Measurements from ENCODE around the gene HPS5.
"Not testable (repeated sequence)": the region's sequence is repeated elsewhere in the genome, so short reads cannot be mapped to it uniquely, and the experiment has no call there.

The HPS5 gene

DNA sequence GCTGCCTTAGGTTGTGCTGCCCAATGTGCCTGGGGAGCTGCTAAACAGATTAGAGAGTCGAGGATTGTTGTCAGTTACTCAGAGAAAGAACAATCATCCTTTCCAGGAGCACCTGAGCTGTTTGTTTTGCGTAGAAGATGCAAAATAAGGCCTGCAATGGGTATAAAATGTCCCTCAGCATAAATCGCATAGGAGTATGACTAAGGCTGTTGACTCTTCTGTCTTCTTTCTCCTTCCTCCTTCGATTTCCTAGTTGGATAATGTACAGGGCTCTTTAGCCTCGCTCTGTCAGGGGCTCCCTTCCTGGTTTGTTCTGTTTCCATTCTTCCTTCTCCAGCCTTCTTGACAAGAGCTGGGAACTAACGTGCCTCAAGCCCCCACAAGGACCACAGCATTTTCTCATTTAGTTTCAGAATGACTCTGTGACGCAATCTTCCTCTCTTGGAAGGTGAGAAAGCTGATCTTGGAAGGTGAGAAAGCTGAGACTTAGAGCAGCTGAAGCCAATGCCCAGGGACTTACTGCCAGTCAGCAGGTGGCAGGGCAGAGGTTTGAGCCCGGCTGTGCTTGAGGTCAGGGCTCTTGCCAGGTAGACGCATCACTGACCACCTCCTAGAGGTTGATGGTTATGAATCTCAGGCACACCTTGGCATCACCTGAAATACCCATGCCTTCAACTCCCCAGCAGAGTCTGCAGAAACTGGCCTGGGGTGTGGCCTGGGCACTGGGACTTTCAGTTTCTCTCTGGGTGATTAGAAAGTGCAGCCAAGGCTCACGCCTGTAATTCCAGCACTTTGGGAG, 54.4 kb downstream of the HPS5 start:
- DNase-seq: not testable (repeated sequence)

DNA sequence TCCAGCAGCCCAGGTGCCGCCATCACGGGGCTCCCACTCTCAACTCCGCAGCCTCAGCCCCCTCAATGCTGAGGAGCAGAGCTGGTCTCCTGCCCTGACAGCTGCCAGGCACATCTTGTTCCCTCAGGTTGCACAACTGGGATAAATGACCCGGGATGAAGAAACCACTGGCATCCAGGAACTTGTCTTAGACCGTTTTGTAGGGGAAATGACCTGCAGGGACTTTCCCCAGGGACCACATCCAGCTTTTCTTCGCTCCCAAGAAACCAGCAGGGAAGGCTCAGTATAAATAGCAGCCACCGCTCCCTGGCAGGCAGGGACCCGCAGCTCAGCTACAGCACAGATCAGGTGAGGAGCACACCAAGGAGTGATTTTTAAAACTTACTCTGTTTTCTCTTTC, 56.0 kb downstream of the HPS5 start, which contains the start of gene SAA1:
TSS of gene SAA1 (plus strand) at position 316 of the 400 bp plus-strand sequence. CDS start 624 bp downstream, outside the sequence.
- no peak for DNase-seq

DNA sequence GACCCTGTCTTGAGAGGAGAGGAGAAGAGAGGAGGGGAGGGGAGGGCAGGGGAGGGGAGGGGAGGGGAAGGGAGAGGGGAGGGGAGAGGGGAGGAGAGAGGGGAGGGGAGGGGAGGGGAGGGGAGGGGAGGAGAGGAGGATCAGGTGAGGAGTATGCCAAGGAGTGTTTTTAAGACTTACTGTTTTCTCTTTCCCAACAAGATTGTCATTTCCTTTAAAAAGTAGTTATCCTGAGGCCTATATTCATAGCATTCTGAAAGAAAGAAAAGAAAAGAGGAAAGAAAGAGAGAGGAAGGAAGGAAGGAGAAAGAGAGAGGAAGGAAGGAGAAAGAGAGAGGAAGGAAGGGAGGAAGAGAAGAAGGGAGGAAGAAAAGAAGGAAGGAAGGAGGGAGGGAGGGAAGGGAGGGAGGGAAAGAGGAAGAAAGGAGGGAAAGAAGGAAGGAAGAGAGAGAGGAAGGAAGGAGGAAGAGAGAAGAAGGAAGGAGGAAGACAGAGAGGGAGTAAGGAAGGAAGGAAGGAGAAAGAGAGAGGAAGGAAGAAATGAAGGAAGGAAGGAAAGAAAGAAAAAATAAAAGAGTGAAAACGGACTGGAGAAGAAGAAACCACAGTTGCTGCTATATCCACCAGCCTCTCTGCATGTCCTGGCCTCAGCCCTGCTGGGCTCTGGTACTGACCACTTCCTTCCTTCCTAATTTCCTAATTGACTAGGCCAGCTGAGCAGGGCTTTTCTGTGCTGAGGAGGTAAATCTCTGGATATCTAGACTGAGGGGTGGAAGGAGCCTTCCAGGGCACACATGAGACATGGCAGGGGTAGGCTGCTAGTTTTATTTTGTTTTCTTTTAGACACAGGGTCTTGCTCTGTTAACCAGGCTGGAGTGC, 57.0 kb downstream of the HPS5 start:
- DNase-seq: no peak

DNA sequence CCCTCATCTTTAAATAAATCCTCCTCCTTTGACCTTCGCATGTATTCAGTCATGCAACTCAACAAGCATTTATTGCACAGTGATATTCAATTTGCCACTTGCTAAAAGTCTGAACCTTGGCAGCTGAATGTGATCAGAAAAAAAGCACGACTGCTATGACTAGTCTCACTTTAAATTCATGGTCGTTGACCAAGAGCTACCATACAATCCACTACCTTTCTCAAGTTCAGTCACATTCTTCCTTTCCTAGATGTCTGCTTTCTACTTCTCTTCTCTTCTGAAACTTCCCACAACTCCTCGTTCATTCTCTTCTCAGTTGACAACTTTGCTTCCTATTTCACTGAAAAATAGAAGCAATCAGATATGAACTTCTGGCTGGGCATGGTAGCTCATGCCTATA, 57.9 kb downstream of the HPS5 start:
- no peak for DNase-seq

DNA sequence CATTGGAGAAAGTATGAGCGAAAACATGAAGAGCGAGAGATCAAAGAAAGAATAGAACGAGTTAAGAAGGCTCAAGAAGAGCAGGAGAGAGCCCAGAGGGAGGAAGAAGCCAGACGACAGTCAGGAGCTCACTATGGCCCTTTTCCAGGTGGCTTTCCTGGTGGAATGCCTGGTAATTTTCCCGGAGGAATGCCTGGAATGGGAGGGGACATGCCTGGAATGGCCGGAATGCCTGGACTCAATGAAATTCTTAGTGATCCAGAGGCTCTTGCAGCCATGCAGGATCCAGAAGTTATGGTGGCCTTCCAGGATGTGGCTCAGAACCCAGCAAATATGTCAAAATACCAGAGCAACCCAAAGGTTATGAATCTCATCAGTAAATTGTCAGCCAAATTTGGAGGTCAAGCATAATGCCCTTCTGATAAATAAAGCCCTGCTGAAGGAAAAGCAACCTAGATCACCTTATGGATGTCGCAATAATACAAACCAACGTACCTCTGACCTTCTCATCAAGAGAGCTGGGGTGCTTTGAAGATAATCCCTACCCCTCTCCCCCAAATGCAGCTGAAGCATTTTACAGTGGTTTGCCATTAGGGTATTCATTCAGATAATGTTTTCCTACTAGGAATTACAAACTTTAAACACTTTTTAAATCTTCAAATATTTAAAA, 59.1 kb downstream of the HPS5 start:
- not testable (repeated sequence) for DNase-seq

DNA sequence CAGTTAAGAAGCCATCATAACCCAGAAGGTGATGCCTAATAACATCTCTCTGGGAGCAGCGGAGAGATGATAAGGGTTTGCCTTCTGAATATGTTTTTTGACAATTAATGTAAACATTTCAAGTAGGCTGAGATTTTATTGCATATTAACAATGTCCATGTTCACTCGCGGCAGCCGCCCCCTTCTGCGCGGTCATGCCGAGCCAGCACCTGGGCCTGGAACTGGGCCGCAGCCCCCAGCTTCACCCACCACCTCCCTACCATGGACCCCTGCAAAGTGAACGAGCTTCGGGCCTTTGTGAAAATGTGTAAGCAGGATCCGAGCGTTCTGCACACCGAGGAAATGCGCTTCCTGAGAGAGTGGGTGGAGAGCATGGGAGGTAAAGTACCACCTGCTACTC, 60.2 kb downstream of the HPS5 start:
- DNase-seq: no peak

DNA sequence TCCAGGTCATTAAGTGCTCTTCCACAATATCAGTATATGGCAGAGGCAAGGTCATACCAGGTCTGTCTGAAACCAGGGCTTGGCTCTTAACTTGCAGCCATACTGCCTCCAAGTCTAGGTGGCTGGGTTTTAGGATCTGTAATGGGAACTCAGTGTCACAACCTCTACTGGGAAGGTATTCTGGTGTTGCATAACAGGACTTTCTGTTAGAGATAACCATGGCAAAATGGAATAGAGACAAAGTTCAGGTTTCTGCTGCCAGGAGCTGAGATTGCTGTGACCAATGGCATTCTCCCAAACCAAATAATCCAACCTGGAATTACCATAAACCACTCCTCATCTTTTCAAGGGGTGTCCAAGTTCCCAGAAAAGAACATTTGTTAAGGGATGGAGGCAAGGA, 62.7 kb downstream of the HPS5 start:
- no peak for DNase-seq

DNA sequence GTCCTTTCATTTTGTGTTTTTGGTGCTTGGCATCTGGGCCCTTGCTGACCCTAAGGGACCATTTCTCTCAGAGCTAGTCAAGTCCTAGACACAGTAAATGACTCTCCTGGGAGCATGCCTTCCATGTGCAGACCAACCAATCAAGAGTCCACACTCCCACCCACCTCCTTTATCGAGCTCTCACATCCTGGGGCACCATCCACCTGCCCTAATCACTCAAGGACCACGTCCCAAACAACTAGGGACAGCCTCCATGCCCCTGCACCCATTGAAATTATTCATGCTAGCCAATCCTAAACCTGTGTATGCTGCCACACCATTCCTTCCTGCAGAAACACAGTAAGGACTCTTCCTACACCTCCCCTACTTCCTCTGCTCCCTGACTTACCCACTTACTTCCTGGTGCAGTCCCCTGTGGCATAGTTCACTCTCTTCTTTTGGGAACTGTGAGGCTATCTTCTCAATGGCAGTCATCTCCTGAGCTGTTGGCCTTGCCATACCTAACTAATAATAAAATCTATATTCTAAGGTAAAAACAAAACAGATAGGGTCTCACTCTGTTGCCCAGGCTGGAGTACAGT, 67.1 kb downstream of the HPS5 start:
- no peak for DNase-seq

DNA sequence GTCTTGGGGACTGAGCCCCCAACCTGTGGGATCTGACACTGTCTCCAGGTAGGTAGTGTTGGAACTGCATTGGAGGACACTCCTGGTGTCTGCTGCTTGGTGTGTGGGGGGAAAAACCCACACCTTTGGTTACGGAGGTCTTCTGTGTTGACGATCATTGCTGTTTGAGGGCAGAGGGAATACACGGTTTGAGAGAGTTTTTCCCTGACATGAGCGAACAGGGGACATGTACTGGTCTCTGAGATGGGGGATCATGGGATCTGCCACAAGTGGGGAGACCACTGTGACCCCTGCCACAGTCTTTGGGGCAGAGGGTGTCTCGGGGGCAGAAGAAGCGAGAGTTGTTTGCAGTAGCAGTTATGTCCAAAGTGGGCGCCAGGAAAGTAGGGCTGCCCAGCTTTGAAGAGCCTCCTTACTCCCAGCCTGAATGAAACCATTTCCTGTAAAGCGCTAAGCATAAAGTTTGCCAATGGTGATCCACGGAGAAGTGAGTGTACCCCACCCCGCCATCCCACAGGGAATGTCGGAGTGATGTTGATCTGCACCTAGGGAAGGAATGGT, 68.1 kb downstream of the HPS5 start:
- DNase-seq: no peak

DNA sequence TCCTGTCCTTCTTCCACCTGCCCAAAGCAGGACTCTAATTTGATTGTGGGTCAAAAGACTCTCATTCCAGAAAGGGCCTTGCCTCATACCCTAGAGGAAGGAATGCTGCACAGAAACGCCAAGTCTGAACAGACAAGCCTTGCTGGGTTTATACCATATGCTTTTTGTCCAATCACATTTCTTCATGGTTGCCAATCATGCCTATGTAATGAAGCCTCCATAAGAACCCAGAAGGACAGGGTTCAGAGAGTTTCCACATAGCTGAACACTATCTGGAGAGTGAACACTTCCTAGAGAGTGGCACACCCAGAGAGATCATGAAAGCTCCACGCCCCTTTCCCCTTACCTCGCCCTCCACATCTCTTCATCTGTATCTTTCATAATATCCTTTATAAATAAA, 68.7 kb downstream of the HPS5 start:
- no peak for DNase-seq

DNA sequence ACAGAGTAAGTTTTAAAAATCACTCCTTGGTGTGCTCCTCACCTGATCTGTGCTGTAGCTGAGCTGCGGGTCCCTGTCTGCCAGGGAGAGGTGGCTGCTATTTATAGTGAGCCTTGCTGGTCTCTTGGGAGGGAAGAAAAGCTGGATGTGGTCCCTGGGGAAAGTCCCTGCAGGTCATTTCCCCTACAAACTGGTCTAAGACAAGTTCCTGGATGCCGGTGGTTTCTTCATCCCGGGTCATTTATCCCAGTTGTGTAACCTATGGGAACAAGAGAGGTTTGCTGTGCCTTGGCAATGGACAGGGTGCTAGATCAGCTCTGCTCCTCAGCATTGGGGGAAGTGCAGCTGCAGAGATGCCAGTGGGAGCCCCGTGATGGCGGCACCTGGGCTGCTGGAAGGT, 73.4 kb downstream of the HPS5 start, which contains the start of gene SAA2:
TSS of gene SAA2 (minus strand) at position 108 of the 400 bp plus-strand sequence. CDS start 657 bp downstream, outside the sequence.
- no peak for DNase-seq

DNA sequence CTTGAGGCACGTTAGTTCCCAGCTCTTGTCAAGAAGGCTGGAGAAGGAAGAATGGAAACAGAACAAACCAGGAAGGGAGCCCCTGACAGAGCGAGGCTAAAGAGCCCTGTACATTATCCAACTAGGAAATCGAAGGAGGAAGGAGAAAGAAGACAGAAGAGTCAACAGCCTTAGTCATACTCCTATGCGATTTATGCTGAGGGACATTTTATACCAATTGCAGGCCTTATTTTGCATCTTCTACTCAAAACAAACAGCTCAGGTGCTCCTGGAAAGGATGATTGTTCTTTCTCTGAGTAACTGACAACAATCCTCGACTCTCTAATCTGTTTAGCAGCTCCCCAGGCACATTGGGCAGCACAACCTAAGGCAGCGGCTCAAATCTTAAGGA, 74.8 kb downstream of the HPS5 start:
- not testable (repeated sequence) for DNase-seq

DNA sequence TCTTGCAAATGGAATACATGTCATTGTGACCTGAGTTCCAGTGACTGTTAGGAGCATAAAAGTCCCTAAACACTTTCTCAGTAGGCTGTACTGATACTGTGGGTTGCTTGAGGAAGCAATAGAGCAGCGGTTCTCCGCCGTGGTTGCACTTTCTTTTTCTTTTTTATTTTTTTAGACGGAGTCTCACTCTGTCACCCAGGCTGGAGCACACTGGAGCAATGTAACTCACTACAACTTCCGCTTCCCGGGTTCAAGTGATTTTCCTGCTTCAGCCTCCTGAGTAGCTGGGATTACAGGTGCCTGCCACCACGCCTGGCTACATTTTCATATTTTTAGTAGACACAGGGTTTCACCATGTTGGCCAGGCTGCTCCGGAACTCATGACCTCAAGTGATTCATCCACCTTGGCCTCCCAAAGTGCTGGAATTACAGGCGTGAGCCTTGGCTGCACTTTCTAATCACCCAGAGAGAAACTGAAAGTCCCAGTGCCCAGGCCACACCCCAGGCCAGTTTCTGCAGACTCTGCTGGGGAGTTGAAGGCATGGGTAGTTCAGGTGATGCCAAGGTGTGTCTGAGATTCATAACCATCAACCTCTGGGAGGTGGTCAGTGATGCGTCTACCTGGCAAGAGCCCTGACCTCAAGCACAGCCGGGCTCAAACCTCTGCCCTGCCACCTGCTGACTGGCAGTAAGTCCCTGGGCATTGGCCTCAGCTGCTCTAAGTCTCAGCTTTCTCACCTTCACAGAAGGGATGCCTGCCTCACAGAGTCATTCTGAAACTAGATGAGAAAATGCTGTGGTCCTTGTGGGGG, 75.4 kb downstream of the HPS5 start:
- not testable (repeated sequence) for DNase-seq

DNA sequence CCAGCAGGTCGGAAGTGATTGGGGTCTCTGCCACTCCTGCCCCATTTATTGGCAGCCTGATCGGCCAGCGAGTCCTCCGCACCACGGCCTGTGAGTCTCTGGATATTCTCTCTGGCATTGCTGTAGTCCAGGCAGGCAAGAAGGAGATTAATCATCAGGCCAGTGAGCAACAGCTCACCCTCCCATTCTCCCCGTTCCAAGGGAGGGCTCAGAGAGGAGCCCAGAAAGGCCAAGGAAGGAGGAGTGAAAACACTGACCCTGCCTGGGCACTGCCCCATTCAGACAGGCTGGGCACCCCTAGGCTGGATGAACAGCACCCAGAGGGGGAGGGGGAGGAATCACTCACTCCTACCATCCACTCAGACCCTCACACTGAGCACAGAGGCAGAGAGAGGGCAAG, 76.5 kb downstream of the HPS5 start:
- no peak for DNase-seq

DNA sequence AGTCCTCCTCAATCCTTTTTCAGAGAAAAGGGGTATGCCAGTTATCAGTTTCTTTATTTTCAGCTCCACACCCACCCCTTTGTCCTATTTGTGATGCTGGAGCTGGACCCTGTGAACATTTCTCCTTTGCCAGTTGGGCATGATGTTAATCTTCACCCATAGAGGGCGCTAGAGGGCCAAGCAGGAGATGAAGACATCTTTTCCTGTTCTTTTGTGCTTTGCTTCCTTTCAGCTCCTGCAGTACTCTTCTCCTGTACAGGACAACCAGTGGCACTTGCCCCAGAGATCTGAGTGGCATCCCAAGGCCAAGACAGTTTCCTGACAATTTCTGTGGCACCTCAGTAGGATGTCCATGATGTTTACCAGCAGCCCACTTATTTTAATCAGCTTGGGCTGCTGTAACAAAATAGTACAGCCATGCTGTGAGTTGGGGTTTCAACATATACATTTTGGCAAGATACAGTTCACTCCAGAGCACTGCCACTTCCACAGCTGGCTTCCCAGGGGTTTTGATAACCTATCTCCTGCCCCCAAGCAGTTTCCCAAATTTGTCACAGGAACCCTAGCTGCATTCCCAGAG, 78.1 kb downstream of the HPS5 start:
- peak; percentile 51 for DNase-seq

DNA sequence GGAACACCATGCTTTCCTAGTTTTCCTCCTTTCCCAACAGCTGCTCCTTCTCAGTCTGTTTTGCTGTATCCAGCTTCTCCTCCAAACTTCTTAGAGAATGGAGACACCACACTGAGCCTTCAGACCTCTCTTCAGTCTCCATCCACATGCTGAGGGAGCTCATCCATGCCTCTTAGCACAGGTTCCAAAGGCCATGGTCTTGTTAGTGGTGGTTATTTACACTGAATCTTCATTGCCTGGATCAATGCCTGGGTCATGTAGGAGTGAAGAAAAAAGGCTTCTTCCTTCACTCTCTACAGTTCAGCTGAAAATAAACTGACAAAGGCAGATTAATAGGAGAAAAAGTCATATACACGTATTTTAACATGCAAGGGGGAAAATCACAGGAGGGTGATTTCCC, 82.3 kb downstream of the HPS5 start:
- no peak for DNase-seq

DNA sequence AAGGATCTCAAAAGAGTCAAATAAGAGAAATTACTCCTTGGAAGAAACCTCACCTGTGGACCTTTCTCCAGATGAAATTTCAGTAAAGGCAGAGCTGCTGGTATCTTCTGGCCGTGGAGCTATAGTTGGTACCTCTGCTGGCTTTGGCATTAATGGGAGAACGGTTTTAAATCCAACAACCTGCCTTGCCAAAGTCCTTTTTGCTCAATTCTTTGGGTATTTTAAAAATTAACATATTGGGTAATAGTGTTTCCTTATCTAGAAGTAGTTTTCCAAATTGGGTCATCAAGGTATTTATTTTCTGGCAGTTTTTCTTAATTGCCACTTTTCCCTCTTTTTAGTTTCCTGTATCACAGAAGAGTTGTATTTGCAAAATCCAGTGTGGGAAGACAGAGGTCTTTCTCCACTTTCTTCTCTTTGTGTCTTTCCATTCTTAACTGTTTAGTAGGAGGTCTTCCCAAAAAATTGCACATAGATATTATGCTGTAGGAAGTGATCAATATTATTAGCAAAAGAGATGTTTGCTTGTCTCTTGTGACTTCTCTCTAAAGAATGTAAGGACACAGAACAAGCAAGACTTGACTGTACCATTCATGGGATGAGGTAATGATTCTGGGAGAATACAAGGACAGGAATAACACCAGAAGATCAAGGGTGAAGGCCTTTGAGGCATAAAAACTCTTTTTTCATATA, 85.1 kb downstream of the HPS5 start, which contains the start of gene SAA4:
TSS of gene SAA4 (minus strand) at position 139 of the 693 bp plus-strand sequence. CDS start 876 bp downstream, outside the sequence.
- DNase-seq: no peak

DNA sequence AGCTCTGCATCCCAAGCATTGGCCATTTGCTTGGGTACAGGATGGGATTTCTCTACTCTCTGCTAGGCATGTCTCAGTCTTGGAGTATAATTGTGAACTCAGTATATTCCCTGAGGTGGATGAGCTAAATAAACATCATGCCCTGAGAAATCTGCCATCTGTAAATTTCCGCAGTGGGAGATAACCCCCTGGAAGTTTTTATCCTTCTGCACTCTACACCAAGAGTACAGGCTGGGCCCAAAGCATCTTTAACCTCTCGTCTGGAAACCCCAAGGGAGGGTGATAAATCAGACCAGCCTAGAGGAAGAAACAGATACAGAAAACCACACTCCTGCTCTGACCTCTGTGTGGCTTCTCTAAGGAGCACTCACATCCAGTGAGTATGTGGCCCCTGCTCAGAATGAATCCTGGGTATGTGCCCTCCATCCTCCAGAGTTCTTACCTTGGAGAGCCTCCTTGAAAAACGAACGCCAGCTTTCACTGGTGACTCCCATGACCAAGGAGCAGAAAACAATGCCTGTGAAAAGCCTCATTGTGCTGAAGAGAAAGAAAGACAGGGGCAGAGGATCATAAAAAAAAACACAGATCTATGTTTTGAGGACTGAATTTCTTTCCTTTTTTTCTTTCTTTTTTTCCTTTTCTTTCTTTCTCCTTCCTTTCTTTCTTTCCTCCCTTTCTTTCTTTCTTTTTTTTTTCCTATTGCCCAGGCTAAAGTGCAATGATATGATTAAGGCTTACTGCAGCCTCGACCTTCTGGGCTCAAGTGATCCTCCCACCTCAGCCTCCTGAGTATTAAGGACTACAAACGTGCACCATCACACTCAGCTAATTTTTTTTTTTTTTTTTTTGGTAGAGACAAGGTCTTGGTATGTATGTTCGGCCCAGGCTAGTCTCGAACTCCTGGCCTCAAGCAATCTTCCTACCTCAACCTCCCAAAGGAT, 86.3 kb downstream of the HPS5 start:
- no peak for DNase-seq

DNA sequence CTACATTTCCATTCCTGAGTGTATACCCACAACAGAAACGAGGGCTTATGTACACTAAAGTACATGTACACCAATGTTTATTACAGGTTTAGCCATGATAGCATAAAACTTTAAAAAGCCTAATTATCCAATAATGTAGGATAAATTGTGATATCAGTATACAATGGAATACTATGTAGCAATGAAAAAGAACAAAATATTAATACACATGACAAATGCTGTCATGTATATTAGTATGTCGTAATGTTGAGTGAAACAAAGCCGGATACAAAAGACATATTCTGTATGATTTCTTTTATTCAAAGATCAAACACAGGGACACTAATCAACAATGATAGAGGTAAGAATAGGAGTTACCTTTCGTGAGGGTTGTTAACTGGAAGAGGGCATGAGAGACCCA, 88.0 kb downstream of the HPS5 start:
- no peak for DNase-seq

All from activated CD8-positive, alpha-beta memory T cell treated with anti-CD3 and anti-CD28 coated beads, Interleukin-2, amount 50 U/mL, for 4 hours (primary cell).